SK-N-SH treated with all-trans-retinoic acid at 6 μM for 48 hours (cell line): ENCODE measurements around the gene ZNF469.

Experiments used
- ATAC-seq: fragments of 200-7000 bp; cut with Tn5 transposase; 3 replicates; pipeline ENCODE4 v1.9.1; 2020; ENCODE audit warnings: mild to moderate bottlenecking, moderate library complexity
- BACH2 ChIP-seq: fragments of 250-450 bp; sonication (Bioruptor Pico); IDR thresholded peaks from 2 replicates; pipeline ENCODE4 v1.9.0; 2021; ENCODE audit warnings: mild to moderate bottlenecking, borderline replicate concordance
- CREB5 ChIP-seq: fragments of 250-450 bp; sonication (Bioruptor Pico); IDR thresholded peaks from 2 replicates; pipeline ENCODE4 v1.5.1; 2020; ENCODE audit warnings: low read depth, mild to moderate bottlenecking, moderate library complexity
- CSDC2 ChIP-seq: fragments of 250-450 bp; sonication (Bioruptor Pico); IDR thresholded peaks from 2 replicates; pipeline ENCODE4 v1.5.0; 2020; ENCODE audit warnings: mild to moderate bottlenecking, moderate library complexity
- CSRNP3 ChIP-seq: fragments of 250-450 bp; sonication (Bioruptor Pico); IDR thresholded peaks from 2 replicates; pipeline ENCODE4 v1.5.1; 2021; ENCODE audit warnings: mild to moderate bottlenecking, moderate library complexity
- ESRRG ChIP-seq: fragments of 250-450 bp; sonication (Bioruptor Pico); IDR thresholded peaks from 2 replicates; pipeline ENCODE4 v1.6.1; 2021; ENCODE audit warnings: mild to moderate bottlenecking
- GLIS3 ChIP-seq: fragments of 250-450 bp; sonication (Bioruptor Pico); IDR thresholded peaks from 2 replicates; pipeline ENCODE4 v1.5.0; 2020; ENCODE audit warnings: mild to moderate bottlenecking, moderate library complexity
- OSR1 ChIP-seq: fragments of 250-450 bp; sonication (Bioruptor Pico); IDR thresholded peaks from 2 replicates; pipeline ENCODE4 v1.8.0; 2022; ENCODE audit warnings: moderate library complexity, mild to moderate bottlenecking, inconsistent platforms
- PATZ1 ChIP-seq: fragments of 250-450 bp; sonication (Bioruptor Pico); IDR thresholded peaks from 2 replicates; pipeline ENCODE4 v1.8.0; 2020; ENCODE audit warnings: mild to moderate bottlenecking, moderate library complexity, borderline replicate concordance
- POU6F1 ChIP-seq: fragments of 250-450 bp; sonication (Bioruptor Pico); IDR thresholded peaks from 2 replicates; pipeline ENCODE4 v1.8.0; 2021; ENCODE audit warnings: low read depth, mild to moderate bottlenecking, moderate library complexity, borderline replicate concordance
- PPARA ChIP-seq: fragments of 250-450 bp; sonication (Bioruptor Pico); IDR thresholded peaks from 2 replicates; pipeline ENCODE4 v1.5.0; 2020; ENCODE audit warnings: mild to moderate bottlenecking, borderline replicate concordance
- SNAI2 ChIP-seq: fragments of 250-450 bp; sonication (Bioruptor Pico); IDR thresholded peaks from 2 replicates; pipeline ENCODE4 v1.5.0; 2020; ENCODE audit warnings: mild to moderate bottlenecking, moderate library complexity
- TCF4 ChIP-seq: fragments of 250-450 bp; sonication (Bioruptor Pico); IDR thresholded peaks from 2 replicates; pipeline ENCODE4 v1.8.0; 2021; ENCODE audit warnings: mild to moderate bottlenecking, moderate library complexity, borderline replicate concordance
- TOX ChIP-seq: fragments of 250-450 bp; sonication (Bioruptor Pico); IDR thresholded peaks from 2 replicates; pipeline ENCODE4 v1.8.0; 2021; ENCODE audit warnings: mild to moderate bottlenecking, moderate library complexity, borderline replicate concordance
- TSHZ2 ChIP-seq: fragments of 250-450 bp; sonication (Bioruptor Pico); IDR thresholded peaks from 2 replicates; pipeline ENCODE4 v1.5.0; 2020; ENCODE audit warnings: mild to moderate bottlenecking, moderate library complexity
- ZC3H10 ChIP-seq: fragments of 250-450 bp; sonication (Bioruptor Pico); IDR thresholded peaks from 2 replicates; pipeline ENCODE4 v1.5.1; 2021; ENCODE audit warnings: mild to moderate bottlenecking, moderate library complexity
- ZFP30 ChIP-seq: fragments of 450-650 bp; formaldehyde crosslinking; IDR thresholded peaks from 2 replicates; pipeline ENCODE4 v1.5.0; 2022; ENCODE audit warnings: mild to moderate bottlenecking, moderate library complexity
- ZNF565 ChIP-seq: fragments of 450-650 bp; formaldehyde crosslinking; conservative IDR thresholded peaks from 2 replicates; pipeline ENCODE4 v1.5.0; 2020; ENCODE audit warnings: low read depth, mild to moderate bottlenecking, moderate library complexity
- ZNF70 ChIP-seq: fragments of 450-650 bp; formaldehyde crosslinking; IDR thresholded peaks from 2 replicates; pipeline ENCODE4 v1.5.0; 2020; ENCODE audit warnings: mild to moderate bottlenecking, moderate library complexity
- ZNF8 ChIP-seq: fragments of 450-650 bp; formaldehyde crosslinking; IDR thresholded peaks from 2 replicates; pipeline ENCODE4 v1.5.0; 2020; ENCODE audit warnings: mild to moderate bottlenecking, moderate library complexity

ZNF469 gene

GRCh38 chr16:88337538-88337937 is 45.2 kb upstream of the ZNF469 start (continued):
- TF ChIP-seq CSRNP3 (CRISPR knock-in tag) (no peak), PPARA (CRISPR knock-in tag) (no peak), OSR1 (CRISPR knock-in tag) (no peak), GLIS3 (CRISPR knock-in tag) (no peak), POU6F1 (no peak)

- no peak for TF ChIP-seq TCF4
- no peak for TF ChIP-seq TSHZ2 (CRISPR knock-in tag)
- no peak for TF ChIP-seq ZNF565
- no peak for TF ChIP-seq ZNF70 (CRISPR knock-in tag)
- TF ChIP-seq ZNF8 (CRISPR knock-in tag), result no peak
- no peak for TF ChIP-seq SNAI2 (CRISPR knock-in tag)
- TF ChIP-seq ESRRG, result no peak
- no peak for TF ChIP-seq PPARA (CRISPR knock-in tag)
- TF ChIP-seq TOX (CRISPR knock-in tag), result no peak
- ATAC-seq, result no peak
Observed at GRCh38 chr16:88338111-88338510, 44.6 kb upstream of the ZNF469 start.

- ATAC-seq, result no peak
- TF ChIP-seq ZC3H10 (CRISPR knock-in tag), result no peak
- no peak for TF ChIP-seq CSDC2 (CRISPR knock-in tag)
- TF ChIP-seq, all 23 proteins: peak for 0
Observed at GRCh38 chr16:88338896-88339295, 43.9 kb upstream of the ZNF469 start.

- TF ChIP-seq CREB5 (no peak), TOX (CRISPR knock-in tag) (no peak), ZNF8 (CRISPR knock-in tag) (no peak), CSRNP3 (CRISPR knock-in tag) (no peak), POU6F1 (no peak), ZC3H10 (CRISPR knock-in tag) (no peak), PATZ1 (CRISPR knock-in tag) (no peak), ZNF70 (CRISPR knock-in tag) (no peak), TCF4 (no peak), ZFP30 (CRISPR knock-in tag) (no peak), TSHZ2 (CRISPR knock-in tag) (no peak), CSDC2 (CRISPR knock-in tag) (no peak), BACH2 (no peak)
- TF ChIP-seq, all 23 proteins: peak for 0
- ATAC-seq, result no peak
Observed at GRCh38 chr16:88339930-88340754, 42.6 kb upstream of the ZNF469 start.
